PFSK-1 (cell line): Measurements from ENCODE around the gene CLEC1A.

ENCODE experiments used
- POLR2AphosphoS5 ChIP-seq: IDR thresholded peaks from 2 replicates; pipeline ENCODE4 v1.6.1; 2012; ENCODE audit warnings: low read depth, mild to moderate bottlenecking, control low read depth, low read length, moderate library complexity
- SIN3A ChIP-seq: IDR thresholded peaks from 2 replicates; pipeline ENCODE4 v1.6.1; 2012; ENCODE audit warnings: mild to moderate bottlenecking, low read length, moderate library complexity, borderline replicate concordance; ENCODE audit not compliant: insufficient read depth
- TAF1 ChIP-seq: IDR thresholded peaks from 2 replicates; pipeline ENCODE4 v1.6.1; 2012; ENCODE audit warnings: low read length, control low read depth, borderline replicate concordance; ENCODE audit not compliant: insufficient read depth

GRCh38 chr12:10086387-10086786 is 12.4 kb downstream of the CLEC1A start:
- TF ChIP-seq POLR2AphosphoS5 (no peak), SIN3A (no peak), TAF1 (no peak)
